C4-2B (cell line): ENCODE data around the gene PRKCE.

ENCODE experiments used
- ZFX ChIP-seq: fragments of 450-650 bp; IDR thresholded peaks from 2 replicates; pipeline ENCODE4 v1.6.1; 2017
- TF ChIP-seq, protein P1 (sequence below): fragments of 450-650 bp; conservative IDR thresholded peaks from 2 replicates; pipeline ENCODE4 v1.5.1; 2017; ENCODE audit warnings: mild to moderate bottlenecking

DNA sequence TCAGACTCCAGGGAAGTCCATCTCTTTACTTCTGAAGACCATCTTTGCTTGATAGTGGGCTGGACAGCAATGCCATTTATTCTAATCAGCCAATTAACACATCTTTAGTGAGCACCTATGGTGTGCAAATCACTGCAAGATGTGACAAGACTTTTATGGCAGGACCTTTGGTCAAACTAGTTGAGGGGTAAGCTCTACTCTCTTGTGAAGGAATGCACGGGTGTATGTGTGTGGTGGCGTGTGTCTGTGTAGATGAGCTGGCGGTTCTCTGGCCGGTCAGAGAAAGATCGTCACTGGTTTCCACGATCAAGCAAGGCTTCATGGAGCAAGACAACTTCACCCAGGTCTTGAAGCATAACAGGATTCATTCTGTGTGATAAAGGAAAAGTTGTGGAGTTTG is 364.6 kb downstream of the PRKCE start:
- TF ChIP-seq, protein P1, sequence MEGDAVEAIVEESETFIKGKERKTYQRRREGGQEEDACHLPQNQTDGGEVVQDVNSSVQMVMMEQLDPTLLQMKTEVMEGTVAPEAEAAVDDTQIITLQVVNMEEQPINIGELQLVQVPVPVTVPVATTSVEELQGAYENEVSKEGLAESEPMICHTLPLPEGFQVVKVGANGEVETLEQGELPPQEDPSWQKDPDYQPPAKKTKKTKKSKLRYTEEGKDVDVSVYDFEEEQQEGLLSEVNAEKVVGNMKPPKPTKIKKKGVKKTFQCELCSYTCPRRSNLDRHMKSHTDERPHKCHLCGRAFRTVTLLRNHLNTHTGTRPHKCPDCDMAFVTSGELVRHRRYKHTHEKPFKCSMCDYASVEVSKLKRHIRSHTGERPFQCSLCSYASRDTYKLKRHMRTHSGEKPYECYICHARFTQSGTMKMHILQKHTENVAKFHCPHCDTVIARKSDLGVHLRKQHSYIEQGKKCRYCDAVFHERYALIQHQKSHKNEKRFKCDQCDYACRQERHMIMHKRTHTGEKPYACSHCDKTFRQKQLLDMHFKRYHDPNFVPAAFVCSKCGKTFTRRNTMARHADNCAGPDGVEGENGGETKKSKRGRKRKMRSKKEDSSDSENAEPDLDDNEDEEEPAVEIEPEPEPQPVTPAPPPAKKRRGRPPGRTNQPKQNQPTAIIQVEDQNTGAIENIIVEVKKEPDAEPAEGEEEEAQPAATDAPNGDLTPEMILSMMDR = no peak
- TF ChIP-seq ZFX = no peak
